Activated naive CD4-positive, alpha-beta T cell treated with anti-CD3 and anti-CD28 coated beads, Interleukin-2, amount 50 U/mL, for 16 hours (primary cell): ENCODE results near the gene KCNJ18.
"Not testable (repeated sequence)": the region's sequence is repeated elsewhere in the genome, so short reads cannot be mapped to it uniquely, and the experiment has no call there.

Source experiments
- DNase-seq: peaks from one replicate; pipeline ENCODE4 v3.0.0-alpha.2; 2020

The KCNJ18 gene

GRCh38 chr17:21686165-21687015 is 5.9 kb upstream of the KCNJ18 start:
- DNase-seq: no peak

GRCh38 chr17:21687136-21687953 is 5.0 kb upstream of the KCNJ18 start:
- DNase-seq: no peak

- no peak for DNase-seq
Observed at GRCh38 chr17:21688293-21688949, 3.9 kb upstream of the KCNJ18 start.

GRCh38 chr17:21689604-21690003 is 2.7 kb upstream of the KCNJ18 start:
- DNase-seq: no peak

- DNase-seq: not testable (repeated sequence)
Observed at GRCh38 chr17:21690811-21691210, 1.5 kb upstream of the KCNJ18 start.

GRCh38 chr17:21691481-21691880 is 842 bp upstream of the KCNJ18 start:
- DNase-seq: not testable (repeated sequence)

GRCh38 chr17:21692704-21693065 is 362 bp downstream of the KCNJ18 start:
- not testable (repeated sequence) for DNase-seq

- not testable (repeated sequence) for DNase-seq
Observed at GRCh38 chr17:21693391-21693796, 1.1 kb downstream of the KCNJ18 start.

- DNase-seq: not testable (repeated sequence)
Observed at GRCh38 chr17:21693937-21694336, 1.6 kb downstream of the KCNJ18 start.

GRCh38 chr17:21696227-21696626 is 3.9 kb downstream of the KCNJ18 start:
- not testable (repeated sequence) for DNase-seq

- DNase-seq: not testable (repeated sequence)
Observed at GRCh38 chr17:21696842-21697507, 4.7 kb downstream of the KCNJ18 start.

- DNase-seq: not testable (repeated sequence)
Observed at GRCh38 chr17:21697508-21697860, 5.2 kb downstream of the KCNJ18 start.

GRCh38 chr17:21698437-21699075 is 6.2 kb downstream of the KCNJ18 start:
- DNase-seq: not testable (repeated sequence)

GRCh38 chr17:21699124-21699523 is 6.8 kb downstream of the KCNJ18 start:
- DNase-seq: not testable (repeated sequence)

GRCh38 chr17:21699573-21700236 is 7.4 kb downstream of the KCNJ18 start:
- not testable (repeated sequence) for DNase-seq

- DNase-seq: not testable (repeated sequence)
Observed at GRCh38 chr17:21701090-21701489, 8.8 kb downstream of the KCNJ18 start.

GRCh38 chr17:21702029-21702428 is 9.7 kb downstream of the KCNJ18 start:
- not testable (repeated sequence) for DNase-seq

- not testable (repeated sequence) for DNase-seq
Observed at GRCh38 chr17:21702521-21702920, 10.2 kb downstream of the KCNJ18 start.

GRCh38 chr17:21702940-21703640 is 10.8 kb downstream of the KCNJ18 start:
- DNase-seq: not testable (repeated sequence)

GRCh38 chr17:21703891-21704872 is 11.9 kb downstream of the KCNJ18 start:
- not testable (repeated sequence) for DNase-seq
